GM18508 (cell line): ENCODE results near the gene SLC5A2.
"Not testable (repeated sequence)": the region's sequence is repeated elsewhere in the genome, so short reads cannot be mapped to it uniquely, and the experiment has no call there.

Experiments
- ATAC-seq: cut with Tn5 transposase; IDR thresholded peaks from one replicate; pipeline ENCODE4 v1.9.1; 2021; ENCODE audit warnings: moderate number of reproducible peaks; ENCODE audit not compliant: insufficient read depth, unreplicated experiment

SLC5A2 gene

GRCh38 chr16:31483081-31483480 is at the start of gene SLC5A2:
Gene SLC5A2 (plus strand): TSS chr16:31483123. CDS start chr16:31483137, 14 bp downstream.
- ATAC-seq: no peak

DNA sequence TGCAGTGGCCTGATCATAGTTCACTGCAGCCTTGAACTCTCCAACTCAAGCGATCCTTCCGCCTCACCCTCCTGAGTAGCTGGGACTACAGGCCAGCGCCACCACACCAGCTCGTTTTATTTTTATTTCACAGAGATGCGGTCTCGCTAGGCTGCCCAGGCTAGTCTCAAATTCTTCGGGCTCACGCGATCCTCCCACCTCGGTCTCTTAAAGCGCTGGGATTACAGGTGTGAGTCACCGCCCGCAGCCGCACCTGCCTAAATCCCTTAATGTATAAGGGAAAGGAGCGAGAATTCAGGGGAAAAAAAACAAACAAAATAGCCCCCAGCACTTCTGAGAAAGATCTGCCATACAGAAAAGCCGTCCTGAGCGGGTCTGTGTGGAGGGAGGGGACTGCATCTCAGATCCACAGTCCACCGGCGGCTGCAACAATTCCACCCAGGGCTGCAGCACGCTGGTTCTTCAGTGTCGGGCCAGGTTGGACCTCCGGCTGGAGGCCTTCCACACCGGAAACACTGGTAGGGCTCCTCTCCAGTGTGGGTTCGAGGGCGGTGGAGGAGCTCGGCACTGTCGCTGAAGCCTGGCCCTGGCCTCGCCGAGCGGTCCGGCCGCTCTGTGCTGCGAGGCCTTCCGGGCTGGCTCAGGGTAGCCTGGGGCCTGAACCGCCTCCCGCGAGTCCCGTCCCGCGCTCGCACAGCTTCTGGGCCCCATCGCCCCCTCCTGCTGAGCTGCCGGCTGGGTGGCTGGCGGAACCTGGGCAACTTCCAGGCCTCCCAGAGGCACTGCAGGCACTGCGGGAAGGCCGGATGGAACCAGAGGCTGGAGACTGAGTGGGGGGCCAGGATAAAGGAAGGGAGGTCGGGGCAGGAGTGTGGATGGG is 47.3 kb upstream of the SLC5A2 start:
- ATAC-seq: no peak

- no peak for ATAC-seq
Observed at GRCh38 chr16:31436221-31437045, 46.5 kb upstream of the SLC5A2 start.

DNA sequence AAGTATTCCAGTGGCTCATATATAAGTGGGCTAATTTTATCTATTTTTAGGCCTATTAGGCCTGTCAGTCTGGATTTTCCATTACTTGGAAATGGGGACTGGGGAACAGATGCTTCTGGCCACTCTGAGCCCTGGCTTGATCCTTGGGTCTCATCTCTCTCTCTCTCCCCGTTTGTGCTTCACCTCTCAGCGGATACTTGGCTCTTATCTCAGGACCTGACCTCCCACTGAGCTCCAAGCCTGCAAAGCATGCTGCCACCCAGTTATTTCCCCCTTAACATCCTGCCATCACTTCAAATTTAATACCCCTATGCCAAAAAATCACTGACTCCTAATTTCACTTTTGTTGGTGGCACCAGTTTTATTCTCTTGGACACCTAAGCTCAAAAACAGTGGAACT is 44.5 kb upstream of the SLC5A2 start:
- ATAC-seq: no peak

- not testable (repeated sequence) for ATAC-seq
Observed at GRCh38 chr16:31439023-31439422, 43.9 kb upstream of the SLC5A2 start.

DNA sequence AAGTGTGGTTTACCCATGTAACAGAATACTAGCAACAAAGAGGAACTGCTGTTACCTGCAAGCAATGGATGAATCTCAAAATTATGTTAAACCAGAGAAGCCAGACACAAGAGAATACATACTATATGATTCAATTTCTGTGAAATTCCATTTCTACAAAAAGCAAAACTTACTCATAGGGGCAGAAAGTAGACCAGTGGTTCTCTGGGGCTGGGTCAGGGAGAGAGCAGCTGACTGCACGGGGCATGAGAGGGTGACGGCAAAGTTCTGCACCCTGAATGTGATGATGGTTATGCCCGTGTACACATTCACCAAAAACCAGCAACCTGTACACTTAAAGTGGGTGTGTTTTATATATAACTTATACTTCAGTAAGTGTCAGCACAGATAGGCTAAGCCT is 43.4 kb upstream of the SLC5A2 start:
- no peak for ATAC-seq

DNA sequence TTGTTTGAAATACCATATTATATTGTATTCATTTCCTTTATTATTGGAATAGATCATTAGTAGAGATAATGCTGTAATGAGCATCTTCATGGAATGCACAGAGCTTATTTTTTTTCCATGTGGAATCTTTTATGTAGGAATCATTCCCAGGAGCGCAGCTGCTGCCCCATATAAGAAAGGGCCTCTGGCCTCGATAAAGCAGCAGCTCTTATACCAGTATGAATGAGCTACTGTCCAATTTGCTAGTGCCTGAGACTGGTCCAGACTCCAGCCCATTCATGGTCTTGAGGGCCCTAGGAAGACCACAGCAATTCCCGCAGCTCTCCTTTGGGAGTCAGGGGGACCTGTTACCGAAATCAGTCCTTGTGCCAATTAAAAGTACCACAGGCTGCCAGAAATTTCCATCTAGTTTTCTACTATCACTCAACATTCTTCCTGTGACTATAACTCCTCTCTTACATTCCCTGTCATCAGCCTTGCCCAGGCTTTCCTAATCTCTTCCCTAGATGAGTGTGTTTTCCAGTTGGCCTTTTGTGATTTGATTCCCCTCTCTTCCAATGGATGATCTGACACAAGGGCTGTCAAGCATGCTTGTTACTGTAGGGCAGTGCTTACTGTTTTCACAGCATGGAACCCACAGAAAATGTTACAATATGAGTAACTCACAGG is 42.3 kb upstream of the SLC5A2 start:
- no peak for ATAC-seq

- ATAC-seq: no peak
Observed at GRCh38 chr16:31441956-31442355, 41.0 kb upstream of the SLC5A2 start.

- ATAC-seq: not testable (repeated sequence)
Observed at GRCh38 chr16:31445931-31446330, 37.0 kb upstream of the SLC5A2 start.

- no peak for ATAC-seq
Observed at GRCh38 chr16:31451201-31451600, 31.7 kb upstream of the SLC5A2 start.

- ATAC-seq: no peak
Observed at GRCh38 chr16:31451681-31452351, 31.1 kb upstream of the SLC5A2 start.

DNA sequence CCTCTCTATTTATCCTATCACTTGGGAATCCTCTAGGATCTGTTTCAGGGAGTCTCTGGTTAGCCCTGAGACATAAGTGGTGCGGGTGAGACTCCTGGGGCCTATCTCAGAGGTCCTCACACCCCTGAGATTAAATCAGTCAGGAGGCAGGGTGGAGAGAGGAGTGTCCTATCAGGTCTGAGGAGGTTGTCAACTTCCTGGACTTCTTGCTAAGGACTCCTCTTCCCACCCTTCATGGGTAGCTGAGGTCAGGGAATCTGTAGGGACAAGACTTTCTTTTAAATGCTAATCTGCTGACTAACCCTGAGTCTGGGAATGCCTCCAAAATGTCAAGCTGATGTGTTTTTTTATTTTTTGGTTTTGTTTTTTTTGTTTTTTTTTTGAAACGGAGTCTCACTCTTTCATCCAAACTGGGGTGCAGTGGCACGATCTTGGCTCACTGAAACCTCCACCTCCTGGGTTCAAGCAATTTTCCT is 30.3 kb upstream of the SLC5A2 start:
- no peak for ATAC-seq

- no peak for ATAC-seq
Observed at GRCh38 chr16:31453255-31454204, 29.4 kb upstream of the SLC5A2 start.

- ATAC-seq: no peak
Observed at GRCh38 chr16:31455601-31456314, 27.2 kb upstream of the SLC5A2 start.

- ATAC-seq: no peak
Observed at GRCh38 chr16:31456988-31457360, 25.9 kb upstream of the SLC5A2 start.

DNA sequence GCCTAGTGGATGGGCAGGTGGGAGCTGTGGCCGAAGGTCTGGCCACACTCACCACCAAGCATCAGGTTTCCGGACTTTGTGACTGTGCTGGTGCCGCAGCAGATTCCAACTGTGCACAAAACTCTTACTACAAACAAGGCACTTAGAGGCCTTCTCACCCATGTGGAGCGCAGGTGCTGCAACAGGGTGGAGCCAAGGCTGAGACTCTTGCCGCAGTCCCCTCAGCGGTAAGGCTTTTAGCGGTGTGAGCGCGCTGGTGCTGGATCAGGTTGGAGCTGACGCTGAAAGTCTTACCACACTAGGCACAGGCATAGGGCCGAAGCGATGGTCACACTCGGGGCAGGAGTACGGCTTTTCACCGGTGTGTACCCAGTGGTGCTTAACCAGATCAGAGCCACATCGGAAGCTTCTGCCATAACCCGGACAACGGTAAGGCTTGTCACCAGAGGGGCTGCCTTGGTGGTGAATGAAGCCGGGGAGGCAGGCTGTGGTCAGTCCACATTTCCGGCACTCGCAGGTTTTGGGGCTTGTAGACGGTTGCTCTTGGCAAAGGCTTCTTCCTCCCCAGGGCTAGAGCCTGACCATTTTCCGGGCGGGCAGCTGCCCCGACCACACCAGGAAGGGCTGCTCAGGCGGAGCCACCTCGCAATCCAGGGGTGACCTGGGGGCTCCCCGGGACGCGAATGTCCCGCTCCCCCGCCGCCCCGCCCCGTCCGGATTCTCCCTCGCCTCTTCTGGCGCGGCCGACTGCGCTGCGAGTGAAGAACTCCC is 24.7 kb upstream of the SLC5A2 start:
- ATAC-seq: no peak

DNA sequence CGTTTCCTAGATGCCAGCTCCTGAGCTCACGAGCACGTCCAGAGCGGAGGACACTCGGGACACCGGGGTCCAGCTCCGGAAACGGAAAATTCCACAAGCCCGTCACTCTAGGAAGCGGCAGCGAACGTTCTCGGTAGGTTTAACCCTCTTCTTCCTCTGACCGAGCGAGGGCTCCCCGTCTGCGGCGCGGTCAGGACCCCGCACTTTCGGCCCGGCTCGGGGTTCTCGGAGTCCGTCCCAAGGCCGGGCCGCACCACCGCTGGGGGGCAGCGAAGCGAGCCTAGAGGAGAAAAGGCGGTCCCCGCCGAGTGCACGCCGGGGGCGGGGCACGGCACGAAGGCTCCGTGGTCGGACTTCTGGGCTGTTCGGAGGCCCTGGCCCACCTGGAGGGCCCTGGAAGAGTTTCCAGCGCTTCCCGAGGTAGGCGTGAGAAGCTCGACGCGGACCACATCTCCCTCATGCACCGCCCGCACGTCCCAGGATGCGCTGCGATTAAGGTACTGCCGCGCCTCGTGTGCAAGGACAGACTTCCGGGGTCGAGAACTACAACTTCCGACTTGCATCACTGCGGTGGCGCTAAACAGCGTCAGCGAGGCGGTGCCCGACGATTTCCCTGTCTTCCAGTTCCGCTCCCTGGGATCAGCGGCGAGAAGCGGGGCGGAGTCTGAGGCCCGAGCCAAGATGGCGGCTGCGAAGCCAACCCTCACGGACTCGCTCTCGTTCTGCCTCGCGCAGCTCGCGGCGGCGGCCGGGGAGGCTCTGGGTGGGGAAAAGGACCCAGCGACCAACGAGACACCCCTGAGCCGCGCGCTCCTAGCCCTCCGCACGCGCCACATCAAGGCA is 23.9 kb upstream of the SLC5A2 start, which contains the start of gene ARMC5:
Gene ARMC5, plus strand, starts transcription at position 658 of the 843 bp plus-strand sequence. Its CDS starts 24 bp downstream, at position 682.
- peak; percentile 55 for ATAC-seq
